Measurements from ENCODE around the gene OPN3.

Gene OPN3

GRCh38 chr1:241640867-241641622 is 876 bp upstream of the OPN3 start:
- H3K4me3 ChIP-seq (ENCODE audit: control insufficient read depth, low read depth, low read length): no peak overlapping the region
- no peak for DNase-seq (ENCODE audit: low read depth)
- TF ChIP-seq CTCF (conservative IDR thresholded peaks at IDR 0.05; ENCODE audit: control insufficient read depth, insufficient read depth, low read depth, low read length): no peak

- H3K4me3 ChIP-seq (ENCODE audit: control insufficient read depth, low read depth, low read length): peak overlapping the region; percentile 97
- no peak for TF ChIP-seq CTCF (conservative IDR thresholded peaks at IDR 0.05; ENCODE audit: control insufficient read depth, insufficient read depth, low read depth, low read length)
- peak; percentile 29 for DNase-seq (ENCODE audit: low read depth)
Measured at GRCh38 chr1:241639623-241640148, 483 bp downstream of the OPN3 start.

GRCh38 chr1:241638909-241639622 is 1.1 kb downstream of the OPN3 start:
- H3K4me3 ChIP-seq (ENCODE audit: control insufficient read depth, low read depth, low read length): peak overlapping the region; percentile 97
- peak; percentile 30 for DNase-seq (ENCODE audit: low read depth)
- no peak for TF ChIP-seq CTCF (conservative IDR thresholded peaks at IDR 0.05; ENCODE audit: control insufficient read depth, insufficient read depth, low read depth, low read length)

- H3K4me3 ChIP-seq (ENCODE audit: control insufficient read depth, low read depth, low read length): peak overlapping the region; percentile 97
- DNase-seq (ENCODE audit: low read depth): no peak
- TF ChIP-seq CTCF (conservative IDR thresholded peaks at IDR 0.05; ENCODE audit: control insufficient read depth, insufficient read depth, low read depth, low read length): no peak
Measured at GRCh38 chr1:241638099-241638682, 2.0 kb downstream of the OPN3 start.

- peak overlapping the region; percentile 97 for H3K4me3 ChIP-seq (ENCODE audit: control insufficient read depth, low read depth, low read length)
Measured at GRCh38 chr1:241637604-241638003, 2.6 kb downstream of the OPN3 start.

More at GRCh38 chr1:241637604-241638003, 2.6 kb downstream of the OPN3 start:
- DNase-seq (ENCODE audit: low read depth): peak; percentile 47
- TF ChIP-seq CTCF (conservative IDR thresholded peaks at IDR 0.05; ENCODE audit: control insufficient read depth, insufficient read depth, low read depth, low read length): no peak

Measured in fibroblast of mammary gland (primary cell).